ENCODE measurements around the gene MBNL2. TPM values are rescaled to one million over a fixed set of nuclear protein-coding genes. Genes with fewer than 3 reads are reported as not detected.

Gene MBNL2
- total RNA-seq (10 to 100 TPM; 71.8 to 89.6 (median 76.2) TPM), polyA plus RNA-seq (23.2 TPM)
- long read RNA-seq, donor 1, full-length matches to known transcripts: 77 of 137 reads
- long read RNA-seq, donor 1, partial matches to known transcripts: 42 of 137 reads
- long read RNA-seq, donor 1, other reads (novel, unspliced or antisense): 18 of 137 reads
- long read RNA-seq, donor 2, full-length matches to known transcripts: 19 of 34 reads
- long read RNA-seq, donor 2, partial matches to known transcripts: 8 of 34 reads
- long read RNA-seq, donor 2, other reads (novel, unspliced or antisense): 7 of 34 reads
- long read RNA-seq, donor 3, full-length matches to known transcripts: 126 of 203 reads
- long read RNA-seq, donor 3, partial matches to known transcripts: 35 of 203 reads
- long read RNA-seq, donor 3, other reads (novel, unspliced or antisense): 42 of 203 reads
- long read RNA-seq, donor 4, full-length matches to known transcripts: 22 of 45 reads
- long read RNA-seq, donor 4, partial matches to known transcripts: 15 of 45 reads
- long read RNA-seq, donor 4, other reads (novel, unspliced or antisense): 8 of 45 reads

GRCh38 chr13:97221989-97222700 is at the start of gene MBNL2:
MBNL2 (plus strand) TSS chr13:97222333; CDS start chr13:97276236, 53,903 bp downstream.
- Histone ChIP-seq H3K4me3 (ENCODE audit: low read length) (peak within 1 kb of the TSS; percentile 99), H3K27ac (ENCODE audit: low read length) (peak within 1 kb of the TSS; percentile 98), H3K9me3 (ENCODE audit: control insufficient read depth, low read length) (no peaks in the 10 kb centered on the region), H3K27me3 (ENCODE audit: control insufficient read depth, insufficient read depth) (no peaks in the 10 kb centered on the region), H3K4me1 (ENCODE audit: control insufficient read depth, insufficient read depth, low read length) (peaks cover 10% of the 10 kb centered on the region)
- 5% methylated on average over 15 of the region's 15 CpGs for WGBS
- intact Hi-C loops (cut with DNase I): loop anchor here in 3 of 4 donors (5.0 to 10.0 kb wide), 5 partner anchors 53 to 140 kb away; no protein-coding TSS in a partner anchor
- DNase-seq (peak; percentile 89 to 94 (median 94)), ATAC-seq (peak; percentile 97 to 98)

GRCh38 chr13:97174638-97175037 is 47.5 kb upstream of the MBNL2 start:
- DNase-seq (no peak), ATAC-seq (no peak)
- Histone ChIP-seq H3K9me3 (ENCODE audit: control insufficient read depth, low read length) (no peaks in the 10 kb centered on the region), H3K4me3 (ENCODE audit: low read length) (no peak overlapping the region), H3K4me1 (ENCODE audit: control insufficient read depth, insufficient read depth, low read length) (no peaks in the 10 kb centered on the region), H3K27me3 (ENCODE audit: control insufficient read depth, insufficient read depth) (no peaks in the 10 kb centered on the region), H3K27ac (ENCODE audit: low read length) (no peak overlapping the region)
- intact Hi-C loops (cut with DNase I): no loop called here

DNA sequence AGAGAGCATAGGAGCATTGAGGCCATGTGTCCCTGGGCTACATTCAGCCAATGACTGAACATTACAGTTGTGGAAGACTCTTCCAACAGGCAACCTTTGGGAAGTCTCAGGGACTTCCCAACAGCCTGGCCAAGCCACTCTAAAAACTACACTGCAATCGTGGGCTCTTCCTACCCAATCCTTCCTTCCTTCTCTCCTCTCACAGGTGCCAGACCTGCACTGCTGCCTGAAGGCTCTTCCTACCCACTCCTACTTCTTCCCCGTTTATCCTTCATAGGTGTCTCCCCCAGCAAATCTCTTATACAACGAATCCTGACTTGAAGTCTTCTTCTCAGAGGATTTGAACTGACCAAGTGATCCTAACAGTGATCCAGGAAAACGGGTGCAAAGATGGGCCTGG is 47.1 kb upstream of the MBNL2 start:
- no peak for DNase-seq
- H3K4me1 ChIP-seq (ENCODE audit: control insufficient read depth, insufficient read depth, low read length): no peaks in the 10 kb centered on the region
- WGBS: 88% methylated on average over 4 of the region's 4 CpGs
- intact Hi-C loops (cut with DNase I): no loop called here
- H3K27me3 ChIP-seq (ENCODE audit: control insufficient read depth, insufficient read depth): no peaks in the 10 kb centered on the region
- no peak for ATAC-seq
- no peak overlapping the region for H3K4me3 ChIP-seq (ENCODE audit: low read length)
- no peak overlapping the region for H3K27ac ChIP-seq (ENCODE audit: low read length)
- H3K9me3 ChIP-seq (ENCODE audit: control insufficient read depth, low read length): no peaks in the 10 kb centered on the region

DNA sequence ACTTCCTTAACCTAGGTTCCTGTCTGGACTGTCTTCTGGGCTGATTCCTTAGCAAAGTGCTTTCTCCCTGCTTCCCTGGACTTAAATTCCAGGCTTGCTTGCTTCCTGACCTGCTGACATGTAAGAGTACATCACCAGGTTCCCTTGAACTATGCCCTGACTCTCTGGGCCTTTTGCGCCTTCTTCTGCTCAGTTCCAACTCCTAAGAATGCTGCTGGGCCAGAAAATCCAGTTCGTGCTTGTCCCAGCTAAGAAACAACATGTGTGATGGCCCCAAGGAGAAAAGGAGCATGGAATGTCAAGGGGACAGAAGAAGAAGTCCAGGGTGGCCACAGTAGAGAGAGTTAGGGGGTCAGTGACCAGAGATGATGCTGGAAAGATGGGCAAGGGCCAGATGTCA is 42.6 kb upstream of the MBNL2 start:
- DNase-seq (no peak), ATAC-seq (no peak)
- no peak overlapping the region for H3K27ac ChIP-seq (ENCODE audit: low read length)
- H3K27me3 ChIP-seq (ENCODE audit: control insufficient read depth, insufficient read depth): no peaks in the 10 kb centered on the region
- no peaks in the 10 kb centered on the region for H3K9me3 ChIP-seq (ENCODE audit: control insufficient read depth, low read length)
- intact Hi-C loops (cut with DNase I): no loop called here
- WGBS: 89% methylated on average over 2 of the region's 2 CpGs
- no peak overlapping the region for H3K4me3 ChIP-seq (ENCODE audit: low read length)
- H3K4me1 ChIP-seq (ENCODE audit: control insufficient read depth, insufficient read depth, low read length): no peaks in the 10 kb centered on the region

GRCh38 chr13:97182111-97182890 is 39.8 kb upstream of the MBNL2 start:
- Histone ChIP-seq H3K27ac (ENCODE audit: low read length) (no peak overlapping the region), H3K4me1 (ENCODE audit: control insufficient read depth, insufficient read depth, low read length) (no peaks in the 10 kb centered on the region), H3K4me3 (ENCODE audit: low read length) (no peak overlapping the region), H3K9me3 (ENCODE audit: control insufficient read depth, low read length) (no peaks in the 10 kb centered on the region), H3K27me3 (ENCODE audit: control insufficient read depth, insufficient read depth) (no peaks in the 10 kb centered on the region)
- no peak for ATAC-seq
- intact Hi-C loops (cut with DNase I): no loop called here
- WGBS: 85% methylated on average over 6 of the region's 6 CpGs
- no peak for DNase-seq

- intact Hi-C loops (cut with DNase I): no loop called here
- H3K9me3 ChIP-seq (ENCODE audit: control insufficient read depth, low read length): no peaks in the 10 kb centered on the region
- 91% methylated on average over 3 of the region's 3 CpGs for WGBS
- H3K27ac ChIP-seq (ENCODE audit: low read length): no peak overlapping the region
- no peaks in the 10 kb centered on the region for H3K4me1 ChIP-seq (ENCODE audit: control insufficient read depth, insufficient read depth, low read length)
- ATAC-seq: no peak
- H3K4me3 ChIP-seq (ENCODE audit: low read length): no peak overlapping the region
- H3K27me3 ChIP-seq (ENCODE audit: control insufficient read depth, insufficient read depth): no peaks in the 10 kb centered on the region
- DNase-seq: no peak
These were observed 36.8 kb upstream of the MBNL2 start for GRCh38 chr13:97185291-97185690.

DNA sequence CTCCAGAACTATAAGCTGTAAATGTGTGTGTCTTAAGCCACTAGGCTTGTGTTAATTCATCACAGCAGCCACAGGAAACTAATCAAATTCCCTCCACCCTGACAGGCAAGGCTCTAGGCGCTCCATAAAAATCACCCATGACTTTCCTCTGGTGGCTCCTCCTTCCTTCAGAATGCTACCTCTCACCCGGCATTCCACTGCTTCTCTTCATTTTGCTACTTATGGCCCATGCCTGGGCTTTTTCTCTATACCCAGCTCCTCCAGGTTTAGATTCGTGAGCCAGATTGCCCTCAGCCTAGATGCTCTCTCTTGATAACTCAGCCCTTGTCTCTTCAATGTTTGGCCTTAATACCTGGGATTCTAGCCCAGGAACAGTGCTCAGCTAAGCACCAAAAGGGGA is 36.4 kb upstream of the MBNL2 start:
- Histone ChIP-seq H3K4me1 (ENCODE audit: control insufficient read depth, insufficient read depth, low read length) (no peaks in the 10 kb centered on the region), H3K9me3 (ENCODE audit: control insufficient read depth, low read length) (no peaks in the 10 kb centered on the region), H3K27ac (ENCODE audit: low read length) (no peak overlapping the region), H3K4me3 (ENCODE audit: low read length) (no peak overlapping the region), H3K27me3 (ENCODE audit: control insufficient read depth, insufficient read depth) (no peaks in the 10 kb centered on the region)
- no peak for ATAC-seq
- 94% methylated on average over 3 of the region's 3 CpGs for WGBS
- DNase-seq: no peak
- intact Hi-C loops (cut with DNase I): no loop called here

- Histone ChIP-seq H3K4me3 (ENCODE audit: low read length) (no peak overlapping the region), H3K27ac (ENCODE audit: low read length) (no peak overlapping the region), H3K9me3 (ENCODE audit: control insufficient read depth, low read length) (no peaks in the 10 kb centered on the region), H3K4me1 (ENCODE audit: control insufficient read depth, insufficient read depth, low read length) (no peaks in the 10 kb centered on the region), H3K27me3 (ENCODE audit: control insufficient read depth, insufficient read depth) (no peaks in the 10 kb centered on the region)
- 75% methylated on average over 8 of the region's 8 CpGs for WGBS
- intact Hi-C loops (cut with DNase I): no loop called here
- DNase-seq: no peak
- no peak for ATAC-seq
These were observed 33.9 kb upstream of the MBNL2 start for GRCh38 chr13:97188207-97188606.

DNA sequence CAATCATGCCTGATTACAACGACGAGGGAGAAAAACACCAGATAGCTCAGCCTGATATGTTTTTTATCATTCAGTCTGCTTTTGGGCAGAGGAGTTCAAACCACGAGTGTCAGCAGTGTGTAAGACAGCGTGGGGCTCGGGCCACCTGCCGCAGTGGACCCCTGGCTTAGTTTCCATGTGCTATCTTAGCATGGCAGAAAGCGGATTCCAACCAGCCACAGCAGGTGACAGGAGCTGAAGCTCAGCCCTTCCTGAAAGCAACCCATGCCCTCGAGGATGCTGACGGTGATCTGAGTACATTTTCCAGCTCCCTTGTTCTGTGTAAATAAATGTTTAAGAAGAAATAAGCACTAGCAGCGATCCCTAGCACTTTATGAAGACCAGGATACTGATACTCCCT is 32.2 kb upstream of the MBNL2 start:
- no peak overlapping the region for H3K4me3 ChIP-seq (ENCODE audit: low read length)
- no peaks in the 10 kb centered on the region for H3K27me3 ChIP-seq (ENCODE audit: control insufficient read depth, insufficient read depth)
- H3K4me1 ChIP-seq (ENCODE audit: control insufficient read depth, insufficient read depth, low read length): no peaks in the 10 kb centered on the region
- intact Hi-C loops (cut with DNase I): no loop called here
- ATAC-seq (no peak), DNase-seq (no peak)
- no peaks in the 10 kb centered on the region for H3K9me3 ChIP-seq (ENCODE audit: control insufficient read depth, low read length)
- 79% methylated on average over 10 of the region's 10 CpGs for WGBS
- no peak overlapping the region for H3K27ac ChIP-seq (ENCODE audit: low read length)

- DNase-seq: no peak
These were observed 31.0 kb upstream of the MBNL2 start for GRCh38 chr13:97191142-97191541.

GRCh38 chr13:97191615-97192014 is 30.5 kb upstream of the MBNL2 start:
- no peak for DNase-seq
- 44% methylated on average over 2 of the region's 2 CpGs for WGBS
- no peak for ATAC-seq
- Histone ChIP-seq H3K4me1 (ENCODE audit: control insufficient read depth, insufficient read depth, low read length) (no peaks in the 10 kb centered on the region), H3K27ac (ENCODE audit: low read length) (no peak overlapping the region), H3K4me3 (ENCODE audit: low read length) (no peak overlapping the region), H3K27me3 (ENCODE audit: control insufficient read depth, insufficient read depth) (no peaks in the 10 kb centered on the region), H3K9me3 (ENCODE audit: control insufficient read depth, low read length) (no peaks in the 10 kb centered on the region)
- intact Hi-C loops (cut with DNase I): no loop called here

More at GRCh38 chr13:97191142-97191541, 31.0 kb upstream of the MBNL2 start:
- WGBS: 81% methylated on average over 7 of the region's 7 CpGs
- no peaks in the 10 kb centered on the region for H3K9me3 ChIP-seq (ENCODE audit: control insufficient read depth, low read length)
- no peaks in the 10 kb centered on the region for H3K4me1 ChIP-seq (ENCODE audit: control insufficient read depth, insufficient read depth, low read length)
- intact Hi-C loops (cut with DNase I): no loop called here
- H3K27ac ChIP-seq (ENCODE audit: low read length): no peak overlapping the region
- H3K4me3 ChIP-seq (ENCODE audit: low read length): no peak overlapping the region
- no peaks in the 10 kb centered on the region for H3K27me3 ChIP-seq (ENCODE audit: control insufficient read depth, insufficient read depth)
- ATAC-seq: no peak

Measured in right cardiac atrium (tissue), 5 donors.